CD4-positive, alpha-beta T cell treated with Interleukin-4 for 4 hours (primary cell): ENCODE measurements around the gene BATF.
"Not testable (repeated sequence)": the region's sequence is repeated elsewhere in the genome, so short reads cannot be mapped to it uniquely, and the experiment has no call there.

ENCODE experiments used
- DNase-seq: peaks from one replicate; pipeline ENCODE4 v3.0.0-alpha.2; 2020

The BATF gene, protein sequence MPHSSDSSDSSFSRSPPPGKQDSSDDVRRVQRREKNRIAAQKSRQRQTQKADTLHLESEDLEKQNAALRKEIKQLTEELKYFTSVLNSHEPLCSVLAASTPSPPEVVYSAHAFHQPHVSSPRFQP

GRCh38 chr14:75522224-75522982 lies at the start of gene BATF:
Gene BATF (plus strand): TSS chr14:75522469. CDS start chr14:75522683, 214 bp downstream.
- DNase-seq, result peak; percentile 89

DNA sequence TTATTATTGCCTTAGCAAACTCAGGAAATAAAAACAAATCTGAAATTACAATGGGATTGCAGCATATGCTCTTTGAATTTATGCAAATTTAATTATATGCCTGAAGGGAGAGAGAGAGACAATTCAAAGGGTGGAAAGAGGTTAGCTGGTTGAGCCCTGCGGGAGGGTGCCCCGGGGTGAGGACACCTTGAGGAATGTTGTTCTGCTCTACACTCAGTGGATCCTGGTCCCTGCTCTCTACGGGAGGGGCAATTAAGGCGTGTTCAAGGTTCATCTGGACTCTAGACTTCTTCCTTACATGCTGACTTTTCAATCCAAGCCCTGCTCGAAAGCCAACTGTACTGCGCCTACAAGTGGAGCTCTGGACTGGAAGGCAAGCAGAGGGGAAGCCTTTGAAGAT lies 48.1 kb upstream of the BATF start:
- not testable (repeated sequence) for DNase-seq

DNA sequence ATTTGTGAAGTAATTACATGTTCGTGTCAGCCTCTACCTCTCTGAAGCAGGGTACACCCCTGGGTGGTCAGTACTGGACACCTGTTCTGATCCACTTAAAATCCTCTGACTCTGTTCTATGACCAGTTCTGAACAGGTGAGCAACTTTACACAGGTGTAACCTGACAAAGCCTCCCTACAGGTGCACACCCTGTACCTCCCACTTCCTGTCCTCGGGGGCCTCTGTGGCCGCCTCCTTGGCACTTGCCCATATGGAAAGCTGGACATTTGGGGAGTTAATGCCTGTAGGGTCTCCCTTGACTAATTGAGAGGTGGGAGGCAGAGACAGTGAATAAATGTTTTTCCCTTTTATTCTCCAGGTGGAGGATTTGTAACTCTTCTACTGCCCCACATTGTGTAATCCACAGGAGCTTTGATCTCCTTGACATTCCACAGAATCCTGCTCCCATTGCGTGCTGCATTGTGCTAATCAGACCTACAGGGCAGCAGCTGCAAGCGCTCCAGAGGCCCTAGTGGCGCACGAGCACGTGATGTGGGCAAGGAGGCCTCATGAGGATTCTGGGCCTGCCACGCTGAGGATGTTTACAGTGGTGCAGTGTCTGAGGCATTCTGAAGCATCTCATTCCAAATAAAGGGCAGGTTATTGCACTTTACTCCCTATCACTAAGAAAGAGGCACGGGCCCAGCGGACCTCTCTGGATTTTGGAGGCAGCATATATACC lies 45.8 kb upstream of the BATF start:
- no peak for DNase-seq

GRCh38 chr14:75477881-75478280 lies 44.4 kb upstream of the BATF start:
- DNase-seq, result no peak

DNA sequence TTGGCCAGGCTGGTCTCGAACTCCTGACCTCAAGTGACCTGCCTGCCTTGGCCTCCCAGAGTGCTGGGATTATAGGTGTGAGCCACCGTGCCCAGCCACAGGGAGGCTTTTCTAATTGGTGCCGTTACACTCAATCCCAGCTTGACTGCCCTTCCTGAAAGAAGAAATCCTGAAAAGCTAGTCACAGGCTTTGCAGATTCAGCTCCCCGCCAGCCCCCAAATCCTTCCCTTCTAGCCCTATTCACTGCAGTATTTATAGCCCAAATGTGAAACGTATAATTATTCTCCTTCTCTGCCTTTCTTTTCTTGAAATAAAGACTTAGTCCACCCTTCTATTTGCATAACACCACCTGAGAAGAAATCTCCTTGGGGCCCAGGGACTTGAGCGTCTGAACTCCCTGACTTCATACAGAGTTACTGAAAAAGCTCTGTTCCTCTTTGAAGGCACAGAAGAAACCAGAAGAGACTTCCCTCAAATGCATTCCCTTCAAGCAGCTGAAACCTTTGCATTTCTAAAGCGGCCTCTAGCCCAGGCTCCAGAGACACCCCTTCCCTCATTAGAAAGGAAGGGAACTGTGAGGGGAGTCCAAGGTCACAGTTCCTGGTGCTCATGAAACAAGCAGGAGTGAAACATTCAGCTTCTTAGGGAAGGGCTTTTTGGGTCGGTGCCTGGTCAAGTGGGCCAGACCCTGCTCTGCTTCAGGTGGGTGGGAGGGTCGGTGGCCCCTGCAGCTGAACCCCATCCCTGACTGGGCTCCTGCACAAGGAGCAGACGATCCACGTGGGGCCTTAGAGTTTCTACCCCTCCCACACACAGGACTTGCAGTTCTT lies 42.3 kb upstream of the BATF start:
- no peak for DNase-seq

GRCh38 chr14:75482366-75482765 lies 39.9 kb upstream of the BATF start:
- no peak for DNase-seq

DNA sequence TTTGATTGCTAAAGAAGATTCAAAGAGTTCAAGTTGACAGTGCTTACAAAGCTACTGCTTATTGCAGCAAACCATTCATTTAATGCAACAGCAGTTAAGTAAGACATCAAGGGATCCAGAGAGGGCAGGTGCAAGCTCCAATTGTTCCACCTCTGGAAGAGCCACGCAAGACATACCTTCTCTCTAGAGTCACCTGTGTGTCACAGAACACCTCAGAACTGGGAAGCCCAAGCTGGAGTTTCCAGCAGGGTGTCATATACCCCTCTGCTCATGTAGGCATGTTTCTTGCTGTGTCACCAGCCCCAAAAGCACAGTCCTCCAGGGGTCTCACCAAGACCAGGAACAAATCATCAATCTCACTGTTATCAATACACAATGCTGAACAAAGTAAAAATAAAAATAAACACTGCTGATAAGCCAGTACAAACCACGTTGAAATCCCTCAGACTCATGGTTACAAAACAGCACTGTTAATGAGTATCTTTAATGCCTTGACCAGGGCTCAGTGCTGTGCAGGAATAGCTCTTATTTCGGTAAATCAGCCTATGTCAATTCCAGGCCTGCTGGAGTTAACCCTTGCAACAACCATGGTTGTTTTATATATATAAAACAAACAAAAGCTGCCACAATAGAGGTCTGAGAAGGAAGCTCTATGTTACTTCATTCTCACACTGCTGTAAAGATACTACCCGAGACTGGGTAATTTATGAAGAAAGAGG lies 37.4 kb upstream of the BATF start:
- DNase-seq, result no peak

- DNase-seq, result no peak
Measured at GRCh38 chr14:75486318-75486717, 36.0 kb upstream of the BATF start.

DNA sequence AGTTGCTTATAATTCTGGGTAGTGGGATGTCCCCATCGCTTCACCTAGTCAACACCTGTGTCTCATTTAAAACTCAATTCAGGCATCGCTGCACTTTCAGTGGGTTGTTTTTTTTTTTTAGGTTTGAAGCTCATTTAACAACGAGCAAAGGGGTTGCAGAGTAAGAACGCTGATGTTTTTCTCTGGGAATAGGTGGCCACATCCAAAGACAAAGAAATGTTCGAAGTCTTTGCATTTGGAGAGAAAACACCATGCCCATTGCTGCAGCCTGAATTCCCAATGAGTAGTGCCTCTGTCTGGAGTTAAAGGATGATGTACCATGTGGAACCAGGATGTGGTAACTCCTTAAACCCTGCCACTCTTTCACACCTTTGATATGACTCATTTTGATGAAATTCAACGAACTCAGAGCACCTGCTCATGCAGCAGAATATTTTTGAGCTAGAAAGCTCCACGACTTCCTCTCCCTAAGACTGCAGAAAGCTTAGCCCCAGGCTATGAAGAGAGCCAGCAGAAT lies 35.1 kb upstream of the BATF start:
- peak; percentile 41 for DNase-seq

GRCh38 chr14:75489480-75489837 lies 32.8 kb upstream of the BATF start:
- DNase-seq, result no peak

DNA sequence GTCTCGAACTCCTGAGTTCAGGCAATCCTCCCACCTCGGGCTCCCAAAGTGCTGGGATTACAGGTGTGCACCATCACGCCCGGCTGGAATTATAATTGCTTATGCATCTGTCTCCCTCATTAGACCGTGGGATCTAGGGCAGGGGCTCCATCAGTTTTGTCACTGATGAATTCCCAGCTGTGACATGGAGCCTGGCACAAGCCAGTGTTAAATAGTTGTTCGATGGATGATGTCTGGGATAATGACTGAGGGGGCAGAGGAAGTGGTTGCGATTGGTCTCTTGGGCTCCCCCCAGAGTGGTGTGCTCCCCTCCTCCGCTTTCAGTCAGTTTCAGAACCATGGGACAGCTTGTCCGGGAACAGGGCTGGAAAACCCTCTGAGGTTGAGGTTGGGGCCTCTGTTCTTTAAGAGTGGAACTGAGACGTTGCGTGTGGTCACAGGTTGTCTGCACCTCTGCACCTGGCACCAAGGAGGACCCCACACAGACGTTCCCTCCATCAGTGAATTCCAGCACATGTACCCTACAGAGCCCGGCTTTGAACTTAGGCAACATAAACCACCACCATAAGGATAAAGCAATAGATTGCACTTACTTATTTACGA lies 30.8 kb upstream of the BATF start:
- DNase-seq, result no peak

DNA sequence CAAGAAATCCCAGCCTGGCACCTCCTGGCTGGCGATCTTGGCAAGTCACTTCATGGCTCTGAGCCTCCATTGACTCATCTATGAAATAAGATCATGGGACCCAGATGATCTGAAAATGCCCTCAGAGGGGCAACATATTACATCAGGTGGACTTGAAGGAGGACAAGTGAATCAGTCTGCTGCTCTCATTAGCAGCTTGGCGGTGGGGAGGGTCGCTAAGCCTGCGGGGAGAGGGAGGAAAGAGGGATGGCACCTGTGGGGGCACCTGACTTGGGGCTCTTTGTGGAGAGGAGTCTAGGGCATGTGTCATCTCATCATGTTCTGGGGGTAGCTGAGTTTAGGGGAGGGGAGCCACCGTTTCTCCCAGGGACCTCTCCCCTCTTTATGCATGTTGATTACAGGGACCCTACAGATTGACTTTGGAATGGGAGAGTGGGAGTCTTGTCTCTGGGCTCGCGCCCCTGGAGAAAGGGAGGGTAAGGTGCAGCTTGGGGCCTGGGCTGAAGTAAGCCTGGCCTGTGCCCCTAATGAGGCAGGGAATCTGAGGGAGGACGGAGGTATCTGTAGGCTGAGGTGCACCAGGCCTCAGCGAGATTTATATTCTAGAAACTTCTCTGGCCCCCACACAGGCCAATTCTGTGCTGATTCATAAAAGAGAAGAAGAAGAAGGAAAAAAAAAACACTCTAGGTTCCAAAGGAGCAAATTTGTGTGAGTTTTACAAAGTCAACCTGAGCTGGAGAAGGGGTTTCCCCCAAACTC lies 29.3 kb upstream of the BATF start:
- no peak for DNase-seq

DNA sequence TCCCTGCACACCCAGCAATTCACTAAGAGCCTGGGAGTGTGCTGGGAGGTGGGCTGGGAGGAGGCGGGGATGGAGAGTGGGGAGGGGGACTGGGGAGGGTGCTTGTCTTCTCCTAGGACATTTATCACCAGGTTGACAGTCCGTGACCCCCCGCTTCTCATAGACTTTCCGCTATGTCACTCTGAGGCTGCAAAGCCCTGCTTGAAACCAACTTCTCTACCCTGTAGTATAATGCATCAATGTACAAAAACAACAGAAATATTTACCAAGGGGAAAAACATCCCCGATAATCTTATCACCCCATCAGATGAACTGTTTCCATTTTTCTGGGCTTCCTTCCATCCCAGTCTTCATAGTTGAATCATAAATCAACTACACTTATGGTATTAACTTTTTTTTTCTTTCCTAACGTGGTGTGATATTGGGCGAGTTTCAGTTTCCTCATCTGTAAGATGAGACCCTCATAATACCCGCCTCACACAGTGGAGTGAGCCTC lies 28.6 kb upstream of the BATF start:
- no peak for DNase-seq

- DNase-seq, result no peak
Measured at GRCh38 chr14:75494896-75495295, 27.4 kb upstream of the BATF start.

- no peak for DNase-seq
Measured at GRCh38 chr14:75495399-75495798, 26.9 kb upstream of the BATF start.

DNA sequence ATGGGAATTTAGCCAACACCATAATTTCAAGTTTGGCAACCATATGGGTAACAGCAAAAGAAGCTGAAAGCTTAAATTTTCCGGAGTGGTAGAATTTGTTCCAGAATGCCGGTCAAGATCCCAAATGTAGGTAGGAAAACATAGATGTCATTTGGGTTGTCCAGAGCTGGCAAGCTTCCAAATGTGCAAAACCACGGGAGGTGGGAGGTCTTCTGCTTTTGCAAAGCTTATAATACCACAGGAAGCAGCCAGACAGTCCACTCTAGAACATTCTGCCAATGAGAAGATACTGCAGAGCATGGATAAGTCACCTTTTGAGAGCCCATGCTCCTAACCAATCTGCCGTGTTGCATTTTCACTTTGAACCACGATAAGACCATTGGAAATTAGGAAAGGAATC lies 26.4 kb upstream of the BATF start:
- DNase-seq, result no peak

GRCh38 chr14:75496755-75497154 lies 25.5 kb upstream of the BATF start:
- no peak for DNase-seq

DNA sequence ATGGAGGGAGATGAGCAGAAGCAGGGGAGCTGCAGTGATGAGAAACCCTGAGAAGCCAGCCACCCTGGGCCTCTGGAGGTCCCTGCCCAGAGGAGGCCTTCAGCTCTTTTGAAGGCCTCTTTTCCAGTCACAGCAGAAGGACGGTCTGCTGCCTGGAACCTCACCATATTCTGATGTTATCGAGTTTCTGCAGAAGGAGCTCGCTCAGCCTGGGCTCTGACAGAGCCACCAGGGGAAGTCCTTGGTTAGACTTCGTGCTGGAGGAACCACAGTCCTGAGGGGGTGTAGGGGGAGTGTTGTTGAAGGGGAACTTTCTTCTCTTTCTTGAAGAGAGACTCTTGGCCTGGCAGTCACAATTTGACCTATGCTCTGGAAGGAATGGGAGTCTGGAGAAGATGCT lies 25.1 kb upstream of the BATF start:
- DNase-seq, result peak; percentile 39

DNA sequence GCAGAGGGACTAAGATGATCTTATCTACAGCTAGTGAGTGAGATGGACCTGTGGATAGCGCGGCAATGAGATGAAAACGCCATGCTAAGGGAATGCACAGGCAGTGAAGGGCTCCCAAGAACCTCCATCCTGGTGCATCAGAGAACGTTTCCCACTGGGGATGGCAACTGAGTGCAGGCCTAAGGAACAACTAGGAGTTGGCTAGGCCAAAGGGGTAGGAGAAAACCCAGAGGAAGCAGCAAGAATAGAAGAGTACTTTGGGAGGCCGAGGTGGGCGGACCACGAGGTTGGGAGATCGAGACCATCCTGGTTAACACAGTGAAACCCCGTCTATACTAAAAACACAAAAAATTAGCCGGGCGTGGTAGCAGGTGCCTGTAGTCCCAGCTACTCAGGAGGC lies 24.6 kb upstream of the BATF start:
- no peak for DNase-seq

- DNase-seq, result no peak
Measured at GRCh38 chr14:75499084-75499875, 23.0 kb upstream of the BATF start.
